Panc1 (cell line): ENCODE data around the gene AFP. TPM values are rescaled to one million over a fixed set of nuclear protein-coding genes. Genes with fewer than 3 reads are reported as not detected.

Experiments used
- ATAC-seq: fragments of 200-7000 bp; cut with Tn5 transposase; 2 replicates; pipeline ENCODE4 v1.9.1; 2020; ENCODE audit warnings: mild to moderate bottlenecking, moderate library complexity
- BruUV-seq: library from RNA; stranded (reverse); fragments of 400-500 nt; replicated peaks from 2 replicates; lab custom pipeline; 2021; lab: Mats Ljungman, UMichigan
- CTCF ChIA-PET: fragments of 300-600 bp; sonication (Branson Sonifier 250); formaldehyde crosslinking; loops from one replicate; lab custom pipeline; 2022; ENCODE audit warnings: antibody characterized with exemption; lab: Charles Lee
- POLR2A ChIA-PET: fragments of 300-600 bp; sonication (Branson Sonifier 250); formaldehyde crosslinking; loops from one replicate; lab custom pipeline; 2022; ENCODE audit warnings: antibody characterized with exemption; lab: Charles Lee
- DNase-seq: peaks from one replicate; pipeline ENCODE4 v3.0.0-alpha.2; 2010; ENCODE audit warnings: low read depth, low spot score
- H3K27ac ChIP-seq: 2 replicates; pipeline ENCODE4 v1.5.1; 2011; ENCODE audit warnings: mild to moderate bottlenecking, low read length, inconsistent platforms
- H3K27me3 ChIP-seq: fragments of 200-500 bp; sonication (Bioruptor generic); 2 replicates; pipeline ENCODE4 v1.6.0; 2014; ENCODE audit warnings: low read length, inconsistent platforms; ENCODE audit not compliant: control insufficient read depth, insufficient read depth
- H3K36me3 ChIP-seq: fragments of 200-500 bp; sonication (Bioruptor generic); 2 replicates; pipeline ENCODE4 v1.5.1; 2014; ENCODE audit warnings: inconsistent platforms, mild to moderate bottlenecking, low read length, moderate library complexity; ENCODE audit not compliant: control insufficient read depth, insufficient read depth
- H3K4me1 ChIP-seq: 2 replicates; pipeline ENCODE4 v1.5.1; 2011; ENCODE audit warnings: inconsistent platforms, mild to moderate bottlenecking, low read length, moderate library complexity; ENCODE audit not compliant: control insufficient read depth, insufficient read depth
- H3K4me3 ChIP-seq, 2 experiments: 2 replicates each; pipeline ENCODE4 v1.5.1; 2011 to 2012; ENCODE audit warnings: low read depth in 2 of 2, low read length in 2 of 2, mild to moderate bottlenecking in 2 of 2, inconsistent platforms in 1 of 2, moderate library complexity in 1 of 2
- H3K9me3 ChIP-seq: fragments of 200-500 bp; sonication (Bioruptor generic); 2 replicates; pipeline ENCODE4 v1.5.1; 2014; ENCODE audit warnings: low read depth, mild to moderate bottlenecking, inconsistent platforms, low read length, moderate library complexity; ENCODE audit not compliant: control insufficient read depth, insufficient read depth
- POLR2AphosphoS5 ChIP-seq: IDR thresholded peaks from 2 replicates; pipeline ENCODE4 v1.6.1; 2012; ENCODE audit warnings: mild to moderate bottlenecking, low read depth, low read length, moderate library complexity
- SIN3A ChIP-seq: IDR thresholded peaks from 2 replicates; pipeline ENCODE4 v1.6.1; 2012; ENCODE audit warnings: low read depth, mild to moderate bottlenecking, low read length, moderate library complexity, borderline replicate concordance; ENCODE audit not compliant: insufficient read depth
- TCF7L2 ChIP-seq: IDR thresholded peaks from 2 replicates; pipeline ENCODE4 v1.6.1; 2011; ENCODE audit warnings: mild to moderate bottlenecking, low read depth, low read length, inconsistent platforms
- in situ Hi-C: cut with HindIII; loops from 2 replicates; pipeline ENCODE4 v1.10.0; 2016; ENCODE audit warnings: low sequenced_read_pairs, low pct_unique_long_range_greater_than_20kb
- intact Hi-C: fragments of 100-400 bp; cut with micrococcal nuclease; formaldehyde crosslinking; loops from one replicate; pipeline ENCODE4 v1.10.0; 2022; ENCODE audit not compliant: unreplicated experiment
- total RNA-seq: library from RNA; stranded (reverse); gene quantifications from one replicate; pipeline ENCODE4 v1.2.1, GENCODE V29; 2021; ENCODE audit not compliant: unreplicated experiment
- TF ChIP-seq, protein P1 (sequence below), 2 experiments: IDR thresholded peaks; 2 replicates each; pipeline ENCODE4 v1.6.1; 2011 to 2012; ENCODE audit warnings: low read depth in 2 of 2, control low read depth in 1 of 2, low read length in 1 of 2, mild to moderate bottlenecking in 1 of 2, moderate library complexity in 1 of 2; ENCODE audit not compliant: insufficient read depth in 1 of 2
- TF ChIP-seq, protein P2 (sequence below): fragments of 450-650 bp; IDR thresholded peaks from 2 replicates; pipeline ENCODE4 v1.5.1; 2017; ENCODE audit warnings: mild to moderate bottlenecking

Gene AFP
- total RNA-seq, 1 experiment from 2014 or later, result 1.3 TPM

GRCh38 chr4:73438048-73438447 is 2.0 kb downstream of the AFP start:
- Histone ChIP-seq H3K9me3 (no peaks in the 10 kb centered on the region), H3K4me3 (no peak overlapping the region), H3K4me1 (no peaks in the 10 kb centered on the region), H3K27me3 (no peaks in the 10 kb centered on the region; the same call in none of the 2 replicates), H3K36me3 (no peaks in the 10 kb centered on the region), H3K27ac (no peak overlapping the region)
- BruUV-seq, result no TSS peak
- DNase-seq (no peak), ATAC-seq (no peak)
- intact Hi-C loops, result no loop called here
- POLR2A ChIA-PET, result no interaction called here
- CTCF ChIA-PET, result no interaction called here
- in situ Hi-C loops, result no loop called here
- TF ChIP-seq, protein P1, sequence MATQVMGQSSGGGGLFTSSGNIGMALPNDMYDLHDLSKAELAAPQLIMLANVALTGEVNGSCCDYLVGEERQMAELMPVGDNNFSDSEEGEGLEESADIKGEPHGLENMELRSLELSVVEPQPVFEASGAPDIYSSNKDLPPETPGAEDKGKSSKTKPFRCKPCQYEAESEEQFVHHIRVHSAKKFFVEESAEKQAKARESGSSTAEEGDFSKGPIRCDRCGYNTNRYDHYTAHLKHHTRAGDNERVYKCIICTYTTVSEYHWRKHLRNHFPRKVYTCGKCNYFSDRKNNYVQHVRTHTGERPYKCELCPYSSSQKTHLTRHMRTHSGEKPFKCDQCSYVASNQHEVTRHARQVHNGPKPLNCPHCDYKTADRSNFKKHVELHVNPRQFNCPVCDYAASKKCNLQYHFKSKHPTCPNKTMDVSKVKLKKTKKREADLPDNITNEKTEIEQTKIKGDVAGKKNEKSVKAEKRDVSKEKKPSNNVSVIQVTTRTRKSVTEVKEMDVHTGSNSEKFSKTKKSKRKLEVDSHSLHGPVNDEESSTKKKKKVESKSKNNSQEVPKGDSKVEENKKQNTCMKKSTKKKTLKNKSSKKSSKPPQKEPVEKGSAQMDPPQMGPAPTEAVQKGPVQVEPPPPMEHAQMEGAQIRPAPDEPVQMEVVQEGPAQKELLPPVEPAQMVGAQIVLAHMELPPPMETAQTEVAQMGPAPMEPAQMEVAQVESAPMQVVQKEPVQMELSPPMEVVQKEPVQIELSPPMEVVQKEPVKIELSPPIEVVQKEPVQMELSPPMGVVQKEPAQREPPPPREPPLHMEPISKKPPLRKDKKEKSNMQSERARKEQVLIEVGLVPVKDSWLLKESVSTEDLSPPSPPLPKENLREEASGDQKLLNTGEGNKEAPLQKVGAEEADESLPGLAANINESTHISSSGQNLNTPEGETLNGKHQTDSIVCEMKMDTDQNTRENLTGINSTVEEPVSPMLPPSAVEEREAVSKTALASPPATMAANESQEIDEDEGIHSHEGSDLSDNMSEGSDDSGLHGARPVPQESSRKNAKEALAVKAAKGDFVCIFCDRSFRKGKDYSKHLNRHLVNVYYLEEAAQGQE (IDR thresholded peaks at IDR 0.05; ENCODE audit: insufficient read depth in 1 of 2, low read depth in 2 of 2, low read length in 1 of 2), result no peak
- TF ChIP-seq, protein P2, sequence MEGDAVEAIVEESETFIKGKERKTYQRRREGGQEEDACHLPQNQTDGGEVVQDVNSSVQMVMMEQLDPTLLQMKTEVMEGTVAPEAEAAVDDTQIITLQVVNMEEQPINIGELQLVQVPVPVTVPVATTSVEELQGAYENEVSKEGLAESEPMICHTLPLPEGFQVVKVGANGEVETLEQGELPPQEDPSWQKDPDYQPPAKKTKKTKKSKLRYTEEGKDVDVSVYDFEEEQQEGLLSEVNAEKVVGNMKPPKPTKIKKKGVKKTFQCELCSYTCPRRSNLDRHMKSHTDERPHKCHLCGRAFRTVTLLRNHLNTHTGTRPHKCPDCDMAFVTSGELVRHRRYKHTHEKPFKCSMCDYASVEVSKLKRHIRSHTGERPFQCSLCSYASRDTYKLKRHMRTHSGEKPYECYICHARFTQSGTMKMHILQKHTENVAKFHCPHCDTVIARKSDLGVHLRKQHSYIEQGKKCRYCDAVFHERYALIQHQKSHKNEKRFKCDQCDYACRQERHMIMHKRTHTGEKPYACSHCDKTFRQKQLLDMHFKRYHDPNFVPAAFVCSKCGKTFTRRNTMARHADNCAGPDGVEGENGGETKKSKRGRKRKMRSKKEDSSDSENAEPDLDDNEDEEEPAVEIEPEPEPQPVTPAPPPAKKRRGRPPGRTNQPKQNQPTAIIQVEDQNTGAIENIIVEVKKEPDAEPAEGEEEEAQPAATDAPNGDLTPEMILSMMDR, result no peak
- no peak for TF ChIP-seq SIN3A

- DNase-seq, result no peak
- CTCF ChIA-PET, result no interaction called here
- Histone ChIP-seq H3K9me3 (no peaks in the 10 kb centered on the region), H3K4me3 (no peak overlapping the region), H3K4me1 (no peaks in the 10 kb centered on the region), H3K27me3 (peaks cover 3% of the 10 kb centered on the region), H3K27ac (no peak overlapping the region), H3K36me3 (no peaks in the 10 kb centered on the region)
- ATAC-seq, result no peak
- intact Hi-C loops, result no loop called here
- POLR2A ChIA-PET, result no interaction called here
- TF ChIP-seq TCF7L2, result no peak
- no peak for TF ChIP-seq POLR2AphosphoS5
- TF ChIP-seq, protein P1 (IDR thresholded peaks at IDR 0.05; ENCODE audit: insufficient read depth in 1 of 2, low read depth in 2 of 2, low read length in 1 of 2), result no peak
- TF ChIP-seq, protein P2, result no peak
- TF ChIP-seq SIN3A, result no peak
- in situ Hi-C loops, result no loop called here
- no TSS peak for BruUV-seq
Observed at GRCh38 chr4:73438582-73439215, 2.7 kb downstream of the AFP start.
